Nucleus accumbens (tissue), 56 donors: ENCODE data around the gene SPO11.

Source experiments
- DNase-seq, 56 donors: peaks; one replicate each; lab custom pipeline; 2025; lab: John Stamatoyannopoulos, UW

Gene SPO11

DNA sequence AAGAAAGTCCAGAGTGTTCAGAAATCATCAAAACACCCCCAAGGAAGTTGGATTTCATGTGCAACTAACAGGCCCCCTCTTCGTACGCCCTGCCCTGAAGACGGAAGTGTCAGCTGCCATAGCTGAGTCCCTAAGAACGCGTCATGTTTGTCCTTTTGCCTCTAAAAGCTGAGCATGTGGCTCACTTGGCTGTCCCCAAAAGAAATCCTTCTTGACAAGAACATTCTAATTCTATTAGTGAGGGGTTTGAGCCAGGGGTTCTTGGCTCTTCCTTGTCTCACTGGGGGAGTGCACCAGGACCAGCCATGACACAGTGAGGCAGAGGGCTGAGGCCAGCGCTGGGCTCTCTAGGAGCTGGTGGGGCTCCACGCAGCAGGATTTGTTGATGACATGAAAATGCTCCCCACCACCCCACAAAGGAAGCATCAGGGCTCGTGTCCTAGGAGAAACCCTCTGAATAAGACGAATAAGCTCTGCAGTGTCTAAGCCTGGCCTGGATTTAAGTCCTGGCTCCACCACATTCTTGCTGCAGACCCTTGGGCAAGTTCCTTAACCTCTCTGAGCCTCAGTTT is 20.0 kb upstream of the SPO11 start:
- DNase-seq = peak in 12 of 56 donors; percentile 14 to 56 (median 32)

DNA sequence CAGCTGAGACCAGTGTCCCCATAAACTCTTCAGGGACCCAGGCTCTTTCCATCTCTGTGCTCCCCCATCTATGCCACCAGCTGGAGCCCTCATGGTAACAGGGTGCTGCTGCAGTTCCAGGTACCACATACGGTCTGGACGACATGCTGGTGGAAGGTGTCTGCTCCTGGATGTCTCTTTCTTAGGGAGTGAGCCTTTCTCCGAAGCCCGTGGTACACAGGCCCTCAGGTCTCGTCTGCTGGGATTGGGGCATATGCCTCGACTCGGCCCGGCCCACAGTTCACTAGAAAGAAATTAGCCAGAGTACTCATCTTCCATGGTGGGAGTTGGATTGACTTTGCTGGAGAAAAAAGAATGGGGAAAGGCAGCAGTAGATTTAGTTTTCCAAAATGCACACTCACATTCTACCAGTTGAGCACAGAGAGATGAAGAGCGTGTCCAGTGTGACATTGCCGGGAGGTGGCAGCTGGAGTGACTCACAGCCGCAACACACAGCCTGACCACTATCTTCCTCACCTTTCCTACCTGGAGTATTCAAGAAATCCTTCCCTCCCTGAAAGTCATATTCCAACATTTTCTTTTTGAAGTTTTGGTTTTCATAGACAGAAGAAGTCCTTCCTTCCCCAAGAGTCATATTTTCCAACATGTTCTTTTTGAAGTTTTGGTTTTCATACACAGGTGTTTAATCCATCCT is 18.6 kb upstream of the SPO11 start:
- no peak for DNase-seq

DNA sequence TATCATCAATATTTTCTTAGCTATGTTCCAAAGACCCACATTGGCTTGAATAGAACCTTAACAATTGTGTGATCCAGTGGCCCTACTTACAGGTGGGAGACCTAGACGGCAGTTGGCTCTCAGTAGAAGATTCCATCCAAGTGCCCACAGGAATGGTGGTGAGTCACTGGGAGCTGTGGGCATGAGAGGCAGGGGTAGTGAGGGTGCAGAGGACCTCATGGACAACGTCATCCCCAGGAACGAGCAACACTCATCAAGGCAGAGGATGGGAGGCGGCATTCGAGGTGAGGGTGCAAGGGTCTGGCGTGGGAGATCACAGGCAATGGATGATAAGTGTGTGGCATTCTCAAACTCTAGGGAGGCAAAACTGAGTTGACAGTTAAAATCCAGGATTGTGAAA is 17.5 kb upstream of the SPO11 start:
- no peak for DNase-seq

DNA sequence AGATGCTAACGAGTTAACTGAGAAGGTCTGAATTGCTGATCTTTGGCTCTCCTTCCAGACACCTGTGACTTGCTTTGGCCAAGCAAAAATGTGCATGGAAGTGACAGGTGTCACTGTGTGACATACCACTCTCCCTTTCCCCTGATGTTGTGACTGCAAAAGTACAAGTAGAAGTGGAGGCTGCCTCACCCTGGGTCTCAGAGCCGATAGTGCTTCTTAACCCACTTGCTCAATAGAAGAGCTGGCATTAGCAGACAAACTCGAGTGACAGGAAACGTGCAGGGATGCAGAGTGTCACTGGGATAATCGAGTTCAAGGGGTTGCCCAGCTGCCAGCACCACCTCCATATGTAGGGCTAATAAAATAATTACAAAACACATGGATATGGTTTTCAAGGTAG is 16.4 kb upstream of the SPO11 start:
- no peak for DNase-seq

DNA sequence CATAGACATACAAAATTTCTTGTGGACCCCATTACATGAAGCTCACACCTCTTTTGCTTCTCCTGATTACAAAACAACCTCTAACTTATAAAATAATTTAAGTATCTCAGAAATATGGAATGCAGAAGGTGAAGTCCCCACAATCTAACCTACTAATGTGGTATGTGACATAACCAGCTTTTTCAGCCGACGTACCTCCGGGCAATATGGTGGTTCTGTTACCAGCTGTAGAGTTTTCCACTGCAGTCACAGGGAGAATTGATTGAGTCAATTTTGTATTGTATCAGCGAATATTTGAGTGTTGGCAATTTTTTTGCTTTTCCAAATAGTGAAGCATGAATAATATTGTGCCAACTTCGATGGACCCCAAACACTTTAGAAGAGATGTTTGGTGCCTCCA is 15.7 kb upstream of the SPO11 start:
- DNase-seq = no peak

DNA sequence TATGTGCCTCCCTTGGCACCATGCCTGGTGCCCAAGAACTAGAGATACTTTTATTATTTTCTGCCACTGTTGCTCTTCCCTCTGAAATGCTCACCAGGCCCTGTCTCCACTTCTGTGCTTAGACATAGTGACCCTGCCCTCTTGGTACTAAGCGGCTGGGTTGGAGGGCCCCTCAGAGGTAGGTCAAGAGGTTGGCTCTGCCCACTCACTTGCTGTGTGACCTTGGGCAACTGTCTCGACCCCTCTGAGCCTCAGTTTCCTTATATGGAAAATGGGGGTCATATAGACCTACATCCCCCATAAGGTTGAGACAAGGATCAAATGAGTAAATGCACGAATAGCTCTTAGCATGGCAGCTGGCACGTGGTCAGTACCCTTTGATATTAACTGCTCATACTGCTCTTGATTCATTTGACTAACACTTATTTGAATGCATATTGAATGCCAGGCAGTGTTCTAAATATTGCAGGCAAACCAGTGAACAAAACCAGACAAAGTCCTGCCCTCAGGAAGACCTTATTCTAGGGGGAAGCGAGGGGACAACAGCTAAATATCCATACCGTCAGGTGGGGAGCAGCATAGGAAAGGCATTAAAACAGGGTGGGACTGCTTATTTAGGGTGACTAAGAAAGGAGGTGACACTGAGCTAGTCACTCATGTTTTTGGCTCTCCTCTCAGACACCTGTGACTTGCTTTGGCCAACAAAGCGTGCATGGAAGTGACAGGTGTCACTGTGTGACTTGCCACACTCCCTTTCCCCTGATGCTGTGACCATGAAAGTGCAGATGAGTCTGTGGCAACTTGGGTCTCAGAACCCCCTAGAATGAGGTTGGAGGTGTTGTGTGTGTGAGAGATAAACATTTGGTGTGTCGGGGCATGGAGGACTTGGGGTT is 14.3 kb upstream of the SPO11 start:
- DNase-seq = no peak

DNA sequence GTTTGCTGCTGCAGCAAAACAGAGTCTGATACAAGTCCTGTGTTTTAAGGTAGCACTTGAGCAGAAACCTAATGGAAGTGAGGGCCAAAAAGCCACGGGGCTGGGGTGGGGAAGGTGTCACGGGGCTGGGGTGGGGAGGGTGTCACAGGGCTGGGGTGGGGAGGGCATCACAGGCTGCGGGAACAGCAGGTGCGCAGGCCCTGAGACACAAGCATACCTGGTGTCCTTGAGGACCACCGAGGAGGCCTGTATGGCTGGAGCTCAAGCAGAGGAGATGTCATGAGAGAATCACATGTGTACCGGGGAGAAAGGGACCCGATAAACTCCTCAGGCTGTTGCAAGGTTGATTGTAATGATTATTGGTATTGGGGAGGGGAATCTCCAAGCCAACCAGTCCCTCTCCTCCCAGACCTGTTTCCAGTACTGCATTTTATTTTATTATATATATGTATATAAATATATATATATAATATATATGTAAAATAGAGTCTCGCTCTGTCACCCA is 13.6 kb upstream of the SPO11 start:
- DNase-seq = no peak

DNA sequence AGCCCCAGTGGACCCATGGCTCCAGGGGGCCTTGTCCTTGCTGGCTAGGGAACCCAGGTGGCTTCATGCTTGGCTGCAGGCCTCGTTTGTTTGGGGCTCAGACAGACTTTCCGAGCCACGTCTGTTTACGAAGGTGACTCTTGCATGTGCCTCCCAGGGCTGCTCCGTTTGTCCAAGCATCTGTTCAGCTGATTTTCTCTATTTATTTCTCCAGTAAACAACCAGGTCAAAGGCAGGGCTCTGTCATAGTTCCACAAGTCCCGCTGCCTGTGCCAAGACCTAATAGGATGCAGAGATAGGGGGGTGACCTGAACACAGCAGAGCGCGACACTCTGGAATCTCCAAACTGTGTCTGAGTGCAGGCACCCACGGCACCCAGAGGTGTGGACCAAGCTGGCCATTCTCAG is 12.8 kb upstream of the SPO11 start:
- DNase-seq = no peak

DNA sequence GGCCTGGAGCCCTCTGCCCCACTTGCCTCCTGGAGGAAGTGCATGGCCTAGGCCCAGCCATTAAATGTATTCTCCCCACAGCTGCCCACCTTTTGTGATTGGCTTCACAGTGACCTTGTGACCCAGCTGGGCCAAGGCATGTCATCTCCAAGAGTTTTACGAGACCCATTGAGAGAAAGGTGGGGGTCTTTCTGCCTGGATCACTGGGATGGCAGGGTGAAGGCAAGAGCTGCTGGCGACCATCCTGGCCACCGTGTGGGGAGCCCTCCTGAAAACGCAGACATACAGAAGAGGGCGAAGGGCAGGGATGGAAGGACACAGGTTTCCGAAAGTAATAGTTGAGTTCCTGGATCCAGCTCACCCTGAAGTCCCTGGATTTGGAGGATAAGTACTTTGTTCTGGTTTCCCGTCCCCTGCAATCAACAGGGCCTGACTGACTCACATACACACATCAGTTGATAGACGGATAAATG is 12.3 kb upstream of the SPO11 start:
- no peak for DNase-seq

DNA sequence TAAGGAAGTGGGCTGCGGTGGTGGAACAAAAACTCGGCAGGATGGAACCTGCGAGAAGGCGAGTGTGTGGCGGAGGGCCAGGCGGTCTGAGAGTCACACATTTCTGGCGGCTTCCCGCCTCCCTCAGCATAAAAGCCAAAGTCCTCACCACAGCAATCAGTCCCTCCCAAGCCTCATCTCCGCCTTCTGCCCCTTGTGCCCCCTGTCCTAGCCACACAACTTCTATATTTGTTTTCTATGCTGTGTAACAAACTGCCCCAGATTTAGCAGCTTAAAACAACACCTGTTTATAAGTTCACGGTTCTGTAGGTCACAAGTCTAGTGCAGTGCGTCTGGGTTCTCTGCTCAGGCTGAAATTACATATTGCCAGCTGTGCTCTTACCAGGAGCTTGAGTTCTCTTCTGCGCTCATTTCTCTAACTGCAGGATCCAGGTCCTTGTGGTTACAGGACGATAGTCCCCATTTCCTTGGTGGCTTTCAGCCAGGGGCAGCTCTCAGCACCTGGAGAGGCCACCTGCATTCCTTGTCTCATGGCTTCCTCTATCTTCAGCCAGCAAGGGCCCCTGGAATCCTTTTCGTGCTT is 11.7 kb upstream of the SPO11 start:
- DNase-seq = no peak

DNA sequence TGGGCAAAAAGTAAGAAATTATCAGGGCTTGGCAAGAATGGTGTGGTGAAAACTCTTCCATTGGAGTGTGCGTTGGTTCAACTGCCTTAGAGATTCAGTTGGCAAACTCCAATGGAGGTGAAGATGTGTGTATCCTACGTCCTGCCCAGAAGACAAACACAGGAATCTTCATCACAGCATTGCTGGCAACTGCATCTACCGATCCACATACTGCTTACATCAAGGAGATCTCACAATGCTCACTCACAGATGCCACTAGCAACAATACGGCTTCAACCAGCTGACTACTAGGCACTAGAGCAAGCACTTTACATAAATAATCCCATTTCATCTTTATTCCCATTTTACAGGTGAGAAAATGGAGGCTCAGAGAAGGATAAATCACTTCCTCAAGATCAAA is 10.0 kb upstream of the SPO11 start:
- no peak for DNase-seq

DNA sequence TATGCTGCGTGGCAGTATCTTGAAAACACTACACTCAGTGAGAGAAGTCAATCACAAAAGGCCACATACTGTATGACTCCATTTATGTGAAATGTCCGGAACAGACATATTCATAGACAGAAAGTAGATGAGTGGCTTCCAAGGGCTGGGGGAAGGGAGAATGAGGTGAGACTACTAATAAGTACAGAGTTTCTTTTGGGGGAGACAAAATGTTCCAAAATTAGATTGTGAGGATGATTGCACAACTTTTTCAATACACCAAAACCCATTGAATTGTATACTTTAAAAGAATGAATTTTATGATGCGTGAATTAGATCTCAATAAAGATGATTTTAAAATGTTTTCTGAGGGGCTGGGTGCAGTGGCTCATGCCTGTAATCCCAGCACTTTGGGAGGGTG is 9.2 kb upstream of the SPO11 start:
- no peak for DNase-seq

DNA sequence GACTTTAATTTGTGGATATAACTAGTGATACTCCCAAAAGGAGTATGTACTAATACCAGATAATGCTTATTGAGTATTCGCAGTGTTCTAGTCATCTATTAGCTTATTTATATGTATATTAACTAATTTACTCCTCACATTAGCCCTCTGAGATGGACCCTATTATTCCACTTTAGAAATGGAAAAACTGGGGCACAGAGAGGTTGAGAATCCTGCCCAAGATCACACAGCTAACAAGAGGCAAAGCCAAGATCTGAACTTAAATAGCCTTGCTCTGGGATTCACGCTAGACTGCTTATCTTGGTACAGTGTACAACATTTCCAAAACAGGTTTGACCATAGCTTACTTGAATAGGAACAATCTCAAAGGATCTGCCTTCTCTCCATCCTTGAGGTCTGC is 8.5 kb upstream of the SPO11 start:
- no peak for DNase-seq

DNA sequence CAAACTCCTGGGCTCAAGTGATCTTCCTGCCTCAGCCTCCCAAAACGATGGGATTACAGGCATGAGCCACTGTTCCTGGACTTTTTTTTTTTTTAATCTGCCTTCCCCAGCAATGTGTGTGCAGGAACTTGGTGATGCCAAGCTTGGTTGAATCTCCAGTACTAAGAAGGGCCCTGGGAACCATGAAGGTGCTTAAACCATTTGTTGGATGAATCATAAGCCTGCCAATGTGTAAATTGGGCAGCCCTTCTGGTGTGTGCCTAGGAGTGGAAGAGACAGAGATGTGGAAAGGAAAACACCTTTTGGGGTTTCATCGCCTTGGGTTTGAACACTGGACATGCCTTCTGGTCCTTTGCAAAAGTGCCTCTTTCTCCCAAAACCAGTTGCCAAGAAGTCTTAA is 7.1 kb upstream of the SPO11 start:
- DNase-seq = no peak

DNA sequence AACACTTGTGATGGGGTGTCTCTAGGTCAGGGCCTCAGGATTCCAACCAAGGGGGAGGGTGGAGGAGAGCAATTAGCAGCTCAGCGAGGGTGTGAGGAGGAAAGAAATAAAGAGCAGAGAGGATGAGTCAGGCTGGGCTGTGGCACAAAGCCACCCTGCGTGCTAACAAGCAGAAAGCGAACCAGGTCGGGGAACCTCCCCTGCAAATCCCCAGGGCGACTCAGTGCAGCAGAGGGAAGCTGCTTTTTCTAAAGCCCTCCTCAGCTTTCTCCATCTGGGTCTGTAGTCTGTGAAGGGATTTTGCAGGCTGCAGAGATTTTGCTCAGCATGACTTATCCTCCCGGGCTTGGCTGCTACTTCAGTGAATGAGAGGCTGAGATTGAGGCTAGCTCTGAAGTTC is 6.6 kb upstream of the SPO11 start:
- DNase-seq = peak in 18 of 56 donors; percentile 11 to 59 (median 34)

DNA sequence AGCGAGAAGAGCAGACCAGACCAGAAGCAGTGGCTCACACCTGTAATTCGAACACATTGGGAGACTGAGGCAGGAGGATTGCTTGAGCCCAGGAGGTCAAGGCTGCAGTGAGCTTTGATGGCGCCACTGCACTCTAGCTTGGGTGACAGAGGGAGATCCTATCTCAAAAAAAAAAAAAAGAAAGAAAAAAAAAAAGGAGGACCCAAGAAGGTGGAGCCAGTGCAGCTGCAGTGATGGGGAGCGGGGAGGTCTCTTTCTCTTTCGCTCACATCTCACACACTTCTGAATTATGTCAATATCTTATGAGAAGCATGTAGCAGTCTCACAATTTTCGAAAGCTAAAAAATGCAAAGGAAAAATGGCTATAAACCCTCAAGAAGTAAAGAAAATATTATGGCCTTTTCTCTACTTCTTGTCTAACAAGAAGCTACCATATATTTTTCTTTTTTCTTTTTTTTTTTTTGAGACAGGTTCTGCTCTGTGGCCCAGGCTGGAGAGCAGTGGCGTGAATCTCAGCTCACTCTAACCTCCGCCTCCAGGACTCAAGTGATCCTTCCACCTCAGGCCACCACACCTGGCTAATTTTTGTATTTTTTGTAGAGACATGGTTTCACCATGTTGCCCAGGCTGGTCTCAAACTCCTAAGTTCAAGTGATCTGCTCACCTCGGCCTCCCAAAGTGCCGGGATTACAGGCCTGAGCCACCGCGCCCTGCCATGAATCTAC is 3.8 kb upstream of the SPO11 start:
- DNase-seq = no peak

DNA sequence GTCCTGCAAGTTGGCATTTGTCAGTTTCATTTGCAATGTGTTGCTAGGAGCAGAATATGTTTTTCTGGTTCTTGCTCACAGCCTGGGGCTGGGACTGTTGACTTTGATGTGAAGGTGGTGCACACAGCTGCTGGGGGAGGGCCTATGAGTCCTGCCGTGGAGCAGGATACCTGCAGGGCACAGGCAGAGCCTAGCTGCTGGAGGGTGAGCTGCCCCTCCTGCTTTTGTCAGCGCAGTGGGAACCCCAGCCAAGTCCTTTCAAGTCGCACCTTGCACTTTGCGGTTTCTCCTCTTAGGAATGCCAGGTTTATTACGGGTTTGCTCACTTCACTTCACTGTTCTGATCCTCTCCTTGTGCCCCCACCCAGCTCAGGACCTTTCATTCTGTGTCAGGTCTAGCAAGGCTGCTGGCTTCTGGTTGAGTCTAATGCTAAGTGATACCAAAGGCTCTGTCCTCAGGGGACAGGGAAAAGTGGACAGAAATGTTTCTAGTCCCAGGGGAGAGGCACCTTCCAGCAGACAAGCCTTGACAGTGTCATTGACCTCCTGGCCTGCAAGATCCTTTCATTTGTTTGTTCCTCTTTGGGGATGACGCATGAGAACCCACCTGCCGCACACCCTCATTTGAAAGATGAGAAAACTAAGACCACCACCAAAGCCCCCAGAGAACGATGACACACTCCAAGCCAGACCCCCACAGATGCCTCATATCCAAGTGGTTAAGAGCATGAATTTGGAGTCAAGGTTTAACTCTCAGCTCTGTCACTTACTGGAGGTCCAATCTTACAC is 2.7 kb upstream of the SPO11 start:
- DNase-seq = no peak

DNA sequence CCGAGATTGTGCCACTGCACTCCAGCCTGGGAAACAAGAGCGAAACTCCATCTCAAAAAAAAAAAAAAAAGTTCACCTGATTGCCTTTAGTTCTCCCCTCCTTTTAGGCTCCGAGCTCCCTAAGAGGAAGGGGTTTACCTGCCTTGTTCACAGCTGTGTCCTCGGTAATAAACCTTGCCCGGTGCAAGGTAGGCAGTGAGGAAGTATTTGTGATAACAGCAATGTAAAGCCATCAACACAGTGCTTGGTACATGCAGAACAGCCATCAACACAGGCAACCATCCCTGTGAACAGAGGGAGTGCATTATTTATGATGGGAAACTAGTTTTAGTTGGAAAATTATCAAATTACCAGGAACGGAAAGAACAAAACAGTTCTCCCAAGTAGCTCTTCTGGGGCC is 1.8 kb upstream of the SPO11 start:
- DNase-seq = no peak

DNA sequence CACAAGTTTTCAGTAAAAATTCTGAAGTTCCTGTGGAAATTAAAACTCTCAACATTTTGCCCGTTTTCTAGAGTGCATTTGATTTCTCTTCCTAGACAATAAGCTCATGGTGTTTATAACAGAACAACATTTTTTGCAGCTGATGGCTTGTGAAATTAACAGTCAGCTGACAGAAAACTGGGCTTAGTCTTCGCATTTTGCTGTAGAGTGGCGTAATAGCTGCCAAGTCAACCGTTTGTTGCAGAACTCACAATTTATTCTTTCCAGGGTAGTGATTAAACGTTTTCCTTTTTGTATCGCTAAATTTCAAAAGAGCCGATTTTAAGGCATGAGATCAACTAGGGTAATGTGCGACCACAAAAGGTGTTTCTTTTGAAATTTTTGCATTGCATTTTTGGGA is 1.4 kb downstream of the SPO11 start:
- DNase-seq = peak in 6 of 56 donors; percentile 11 to 36 (median 20)
